H7 (cell line): ENCODE measurements around the gene LSM10. TPM values are rescaled to one million over a fixed set of nuclear protein-coding genes. Genes with fewer than 3 reads are reported as not detected.

Experiments
- DNase-seq: peaks from one replicate; pipeline ENCODE4 v3.0.0; 2012
- H3K27me3 ChIP-seq: 2 replicates; pipeline ENCODE4 v1.6.0; 2011; ENCODE audit warnings: mild to moderate bottlenecking, low read length; ENCODE audit not compliant: control insufficient read depth, insufficient read depth
- H3K36me3 ChIP-seq: replicated peaks from 2 replicates; pipeline ENCODE4 v1.5.1; 2011; ENCODE audit warnings: low read length; ENCODE audit not compliant: control insufficient read depth, insufficient read depth
- H3K4me3 ChIP-seq: 2 replicates; pipeline ENCODE4 v1.5.1; 2011; ENCODE audit warnings: low read depth, mild to moderate bottlenecking, control low read depth, low read length, moderate library complexity; ENCODE audit not compliant: insufficient read depth
- total RNA-seq: library from RNA; depleted of rRNA; stranded (reverse); fragments of >200 nt; shearing (Covaris generic); gene quantifications from 2 replicates; pipeline ENCODE4 v1.2.3, GENCODE V29; 2014

Gene LSM10
- total RNA-seq, 1 experiment from 2014 or later, result 14.4 TPM

- no peaks in the 10 kb centered on the region for H3K27me3 ChIP-seq
- DNase-seq, result no peak
- H3K36me3 ChIP-seq, result peaks cover 5% of the 10 kb centered on the region
- H3K4me3 ChIP-seq, result no peak overlapping the region
Measured at GRCh38 chr1:36398370-36398977, 766 bp upstream of the LSM10 start.

- no peak for DNase-seq
- Histone ChIP-seq H3K36me3 (peaks cover 12% of the 10 kb centered on the region), H3K27me3 (no peaks in the 10 kb centered on the region), H3K4me3 (peak overlapping the region; percentile 76)
Measured at GRCh38 chr1:36397083-36397377, 678 bp downstream of the LSM10 start.

GRCh38 chr1:36396359-36396758 lies 1.3 kb downstream of the LSM10 start:
- no peak for DNase-seq
- H3K36me3 ChIP-seq, result peaks cover 15% of the 10 kb centered on the region
- H3K4me3 ChIP-seq, result no peak overlapping the region
- H3K27me3 ChIP-seq, result no peaks in the 10 kb centered on the region

GRCh38 chr1:36393686-36394085 lies 4.0 kb downstream of the LSM10 start:
- DNase-seq, result no peak

GRCh38 chr1:36392836-36393235 lies 4.9 kb downstream of the LSM10 start:
- Histone ChIP-seq H3K4me3 (no peak overlapping the region), H3K27me3 (no peaks in the 10 kb centered on the region), H3K36me3 (peaks cover 19% of the 10 kb centered on the region)
- no peak for DNase-seq

More at GRCh38 chr1:36393686-36394085, 4.0 kb downstream of the LSM10 start:
- H3K4me3 ChIP-seq, result no peak overlapping the region
- no peaks in the 10 kb centered on the region for H3K27me3 ChIP-seq
- peaks cover 19% of the 10 kb centered on the region for H3K36me3 ChIP-seq

- H3K27me3 ChIP-seq, result no peaks in the 10 kb centered on the region
- no peak for DNase-seq
Measured at GRCh38 chr1:36391271-36391670, 6.4 kb downstream of the LSM10 start.

GRCh38 chr1:36390411-36390810 lies 7.3 kb downstream of the LSM10 start:
- no peak for DNase-seq
- no peak overlapping the region for H3K4me3 ChIP-seq
- peaks cover 19% of the 10 kb centered on the region for H3K36me3 ChIP-seq
- no peaks in the 10 kb centered on the region for H3K27me3 ChIP-seq

More at GRCh38 chr1:36391271-36391670, 6.4 kb downstream of the LSM10 start:
- peaks cover 19% of the 10 kb centered on the region for H3K36me3 ChIP-seq
- H3K4me3 ChIP-seq, result no peak overlapping the region

- Histone ChIP-seq H3K27me3 (no peaks in the 10 kb centered on the region), H3K36me3 (peaks cover 19% of the 10 kb centered on the region), H3K4me3 (no peak overlapping the region)
- DNase-seq, result no peak
Measured at GRCh38 chr1:36389999-36390398, 7.7 kb downstream of the LSM10 start.

- H3K4me3 ChIP-seq, result no peak overlapping the region
Measured at GRCh38 chr1:36389261-36389660, 8.4 kb downstream of the LSM10 start.

GRCh38 chr1:36387141-36387949 lies 10.4 kb downstream of the LSM10 start:
- peaks cover 8% of the 10 kb centered on the region for H3K36me3 ChIP-seq
- H3K27me3 ChIP-seq, result no peaks in the 10 kb centered on the region
- no peak for DNase-seq
- no peak overlapping the region; the same call in 1 of the 2 replicates for H3K4me3 ChIP-seq

More at GRCh38 chr1:36389261-36389660, 8.4 kb downstream of the LSM10 start:
- H3K36me3 ChIP-seq, result peaks cover 19% of the 10 kb centered on the region
- H3K27me3 ChIP-seq, result no peaks in the 10 kb centered on the region
- DNase-seq, result no peak

GRCh38 chr1:36386265-36387140 lies 11.2 kb downstream of the LSM10 start:
- Histone ChIP-seq H3K4me3 (peak overlapping the region; percentile 46), H3K36me3 (peaks cover 5% of the 10 kb centered on the region), H3K27me3 (no peaks in the 10 kb centered on the region)
- peak; percentile 86 for DNase-seq

GRCh38 chr1:36385410-36386264 lies 12.1 kb downstream of the LSM10 start, which contains the start of gene STK40:
STK40 (minus strand) TSS chr1:36385924; CDS start chr1:36361332, 24,592 bp downstream.
- Histone ChIP-seq H3K36me3 (peaks cover 1% of the 10 kb centered on the region), H3K27me3 (no peaks in the 10 kb centered on the region), H3K4me3 (peak within 1 kb of the TSS; percentile 88)
- peak; percentile 99 for DNase-seq

GRCh38 chr1:36384542-36385409 lies 12.9 kb downstream of the LSM10 start:
- DNase-seq, result peak; percentile 66
- Histone ChIP-seq H3K27me3 (no peaks in the 10 kb centered on the region), H3K4me3 (peak overlapping the region; percentile 88), H3K36me3 (peaks cover under 1% of the 10 kb centered on the region)
